GM18517 (cell line): ENCODE results near the gene TEAD3.
"Not testable (repeated sequence)": the region's sequence is repeated elsewhere in the genome, so short reads cannot be mapped to it uniquely, and the experiment has no call there.

Experiments
- ATAC-seq: cut with Tn5 transposase; IDR thresholded peaks from one replicate; pipeline ENCODE4 v1.9.1; 2021; ENCODE audit warnings: mild to moderate bottlenecking, moderate library complexity; ENCODE audit not compliant: unreplicated experiment

TEAD3 gene

GRCh38 chr6:35452183-35453090 lies 44.4 kb downstream of the TEAD3 start, which contains the start of gene FANCE:
TSS of gene FANCE (plus strand) at chr6:35452338. CDS start at chr6:35452546, 208 bp downstream.
- ATAC-seq = peak; percentile 87

DNA sequence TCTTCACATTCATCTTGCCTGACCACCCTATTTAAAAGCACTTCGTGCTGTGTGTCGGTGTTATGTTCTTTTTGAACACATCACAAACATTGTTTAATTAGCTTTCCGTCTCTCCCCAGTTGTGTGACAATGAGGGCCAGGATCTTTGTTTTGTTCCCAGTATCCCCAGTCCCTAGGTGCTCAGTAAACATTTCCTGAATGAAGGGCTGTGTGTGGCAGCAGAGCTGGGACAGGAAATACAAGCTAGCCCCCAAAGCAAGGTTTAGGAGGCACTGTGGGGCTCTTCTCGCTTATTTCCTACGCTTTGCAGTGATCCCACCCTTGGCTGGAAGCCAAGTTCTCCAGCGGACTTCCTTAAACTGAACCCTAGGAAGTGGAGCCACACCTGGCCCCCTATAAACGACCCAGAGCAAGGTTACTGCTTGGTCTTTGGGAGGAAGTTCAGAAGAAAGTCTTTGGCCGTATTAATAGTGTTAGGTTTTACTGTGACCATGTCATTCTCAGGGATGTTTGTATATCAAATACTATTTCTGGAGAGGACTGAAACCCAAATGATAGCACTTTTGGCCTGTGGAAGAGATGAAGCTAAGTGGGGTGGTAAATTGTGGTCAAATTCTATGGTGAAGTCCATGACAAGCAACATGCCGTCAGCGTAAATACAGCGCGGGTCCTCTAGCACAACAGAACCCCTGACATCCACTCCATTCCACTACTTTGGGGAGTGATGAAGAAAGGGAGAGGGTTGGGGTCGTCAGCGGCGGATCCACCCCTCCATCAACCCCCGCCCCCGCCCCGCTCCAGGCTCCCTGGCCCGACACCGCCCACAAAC lies 45.3 kb downstream of the TEAD3 start:
- no peak for ATAC-seq

GRCh38 chr6:35449287-35449881 lies 47.5 kb downstream of the TEAD3 start:
- no peak for ATAC-seq

- no peak for ATAC-seq
These were observed 48.7 kb downstream of the TEAD3 start for GRCh38 chr6:35448191-35448590.

DNA sequence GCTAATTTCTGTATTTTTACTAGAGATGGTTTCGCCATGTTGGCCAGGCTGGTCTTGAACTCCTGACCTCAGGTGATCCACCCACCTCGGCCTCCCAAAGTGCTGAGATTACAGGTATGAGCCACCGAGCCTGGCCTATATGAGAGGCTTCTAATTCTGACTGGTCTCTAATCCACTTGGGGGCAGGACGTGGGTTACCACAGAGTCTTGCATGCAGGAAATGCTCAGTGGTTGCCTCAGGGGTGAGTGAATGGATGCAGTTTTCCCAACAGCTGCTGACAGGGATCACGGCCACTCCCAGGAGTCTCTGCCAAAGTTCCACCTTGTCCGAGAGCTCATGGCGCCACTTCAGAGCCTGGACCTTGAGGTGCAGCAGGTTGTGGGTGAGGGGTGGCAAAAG lies 51.2 kb downstream of the TEAD3 start:
- no peak for ATAC-seq

DNA sequence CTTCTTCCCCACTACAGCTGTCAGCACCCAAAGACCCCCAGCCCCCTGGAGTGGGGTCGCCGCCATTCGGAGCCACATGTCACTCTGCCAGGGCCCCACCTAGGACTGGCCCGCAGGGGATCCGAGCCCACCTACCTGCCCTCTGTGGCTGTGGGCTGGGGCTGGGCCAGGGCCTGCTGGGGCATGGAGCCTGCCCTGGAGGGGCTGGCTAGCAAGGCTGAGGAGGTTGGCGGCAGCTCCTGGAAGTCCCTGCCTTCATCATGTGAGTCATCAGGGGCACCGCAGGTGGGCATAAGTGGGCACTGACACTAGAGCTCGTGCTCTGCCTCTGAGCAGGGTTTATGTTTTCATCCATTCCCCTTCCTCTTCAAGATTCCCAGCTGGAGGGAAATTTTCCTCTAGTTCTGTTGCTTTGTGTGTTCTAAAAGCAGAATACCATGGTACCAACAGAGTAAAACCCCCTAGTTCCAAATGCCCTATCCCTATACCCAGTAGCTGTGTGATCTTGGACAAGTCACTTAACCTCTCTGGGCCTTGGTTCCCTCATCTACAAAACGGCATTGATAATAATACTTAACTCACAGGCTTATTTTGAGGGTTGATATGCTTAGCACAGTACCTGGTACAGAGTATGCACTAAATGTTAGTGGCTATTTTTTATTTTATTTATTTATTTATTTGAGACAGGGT lies 53.4 kb downstream of the TEAD3 start:
- ATAC-seq = no peak

- no peak for ATAC-seq
These were observed 54.2 kb downstream of the TEAD3 start for GRCh38 chr6:35442693-35443092.

GRCh38 chr6:35441642-35442041 lies 55.2 kb downstream of the TEAD3 start:
- no peak for ATAC-seq

- no peak for ATAC-seq
These were observed 55.7 kb downstream of the TEAD3 start for GRCh38 chr6:35441205-35441604.

GRCh38 chr6:35439308-35439707 lies 57.6 kb downstream of the TEAD3 start:
- no peak for ATAC-seq

- not testable (repeated sequence) for ATAC-seq
These were observed 58.4 kb downstream of the TEAD3 start for GRCh38 chr6:35438378-35439065.

- no peak for ATAC-seq
These were observed 60.6 kb downstream of the TEAD3 start for GRCh38 chr6:35436071-35436857.

DNA sequence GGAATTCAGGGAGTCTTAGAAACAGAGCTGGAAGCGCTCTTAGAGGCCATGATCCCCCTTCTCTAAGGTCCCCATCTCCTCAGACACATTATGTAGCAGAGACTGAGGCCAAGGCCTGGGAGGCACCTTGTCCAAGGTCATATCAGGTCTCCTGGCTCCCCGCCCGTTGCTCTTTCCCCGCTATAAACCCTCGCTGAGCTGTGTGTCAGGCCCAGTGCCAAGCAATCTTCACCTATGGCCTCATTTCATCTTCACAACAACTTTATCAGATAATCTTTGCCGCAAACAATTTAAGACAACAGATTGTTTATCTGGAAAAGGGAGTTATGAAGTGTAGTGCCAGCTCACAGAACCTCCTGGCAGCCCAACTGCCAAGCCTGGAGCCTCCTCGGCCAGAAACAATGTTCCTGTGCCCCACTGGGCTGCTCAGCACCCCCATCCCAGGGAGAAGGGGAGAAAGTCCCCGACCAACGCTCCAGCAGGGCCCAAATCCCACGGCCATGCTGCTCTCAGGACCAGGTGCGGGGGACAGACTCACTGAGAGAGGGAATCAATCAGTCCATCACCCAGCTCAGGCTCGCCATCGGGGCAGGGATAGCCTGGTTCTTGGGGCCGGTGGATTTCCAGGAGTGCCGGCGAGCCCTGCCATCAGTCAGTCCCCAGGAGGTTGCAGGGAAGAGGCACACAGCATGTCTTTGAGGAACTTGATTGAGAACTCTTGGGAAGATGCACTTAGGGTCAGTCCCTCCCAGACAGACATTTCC lies 61.6 kb downstream of the TEAD3 start:
- no peak for ATAC-seq

DNA sequence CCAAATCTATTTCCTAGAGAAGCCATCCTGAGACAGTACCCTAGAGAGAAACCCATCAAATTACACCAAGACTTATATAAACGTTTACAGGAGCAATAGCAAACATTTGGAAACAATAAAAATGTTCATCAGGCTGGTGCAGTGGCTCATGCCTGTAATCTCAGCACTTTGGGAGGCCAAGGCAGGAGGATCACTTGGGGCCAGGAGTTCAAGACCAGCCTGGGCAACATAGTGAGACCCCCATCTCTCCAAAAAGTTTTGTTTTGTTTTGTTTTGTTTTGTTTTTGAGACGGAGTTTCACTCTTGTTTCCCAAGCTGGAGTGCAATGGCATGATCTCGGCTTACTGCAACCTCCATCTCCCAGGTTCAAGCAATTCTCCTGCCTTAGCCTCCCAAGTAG lies 64.2 kb downstream of the TEAD3 start:
- ATAC-seq = not testable (repeated sequence)

- ATAC-seq = no peak
These were observed 64.6 kb downstream of the TEAD3 start for GRCh38 chr6:35432291-35432690.

DNA sequence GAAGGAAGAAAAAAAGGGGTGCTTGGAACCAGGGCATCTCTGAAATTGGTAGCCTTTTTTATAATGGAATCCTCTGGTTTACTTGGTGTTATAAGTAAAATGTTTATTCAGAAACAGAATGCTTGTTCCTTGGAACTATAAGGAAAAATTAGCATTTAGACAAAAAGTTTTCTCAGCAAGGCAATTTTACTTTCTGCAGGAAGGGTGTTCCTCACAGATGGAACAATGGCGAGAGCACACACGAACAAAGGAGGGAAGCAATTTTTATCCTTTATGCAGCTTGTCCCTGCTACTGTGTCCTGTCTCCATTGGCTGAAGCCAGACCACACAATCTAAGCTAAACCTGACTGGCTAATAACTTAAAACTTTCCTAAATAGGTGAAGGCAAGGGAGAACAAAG lies 67.4 kb downstream of the TEAD3 start:
- no peak for ATAC-seq

DNA sequence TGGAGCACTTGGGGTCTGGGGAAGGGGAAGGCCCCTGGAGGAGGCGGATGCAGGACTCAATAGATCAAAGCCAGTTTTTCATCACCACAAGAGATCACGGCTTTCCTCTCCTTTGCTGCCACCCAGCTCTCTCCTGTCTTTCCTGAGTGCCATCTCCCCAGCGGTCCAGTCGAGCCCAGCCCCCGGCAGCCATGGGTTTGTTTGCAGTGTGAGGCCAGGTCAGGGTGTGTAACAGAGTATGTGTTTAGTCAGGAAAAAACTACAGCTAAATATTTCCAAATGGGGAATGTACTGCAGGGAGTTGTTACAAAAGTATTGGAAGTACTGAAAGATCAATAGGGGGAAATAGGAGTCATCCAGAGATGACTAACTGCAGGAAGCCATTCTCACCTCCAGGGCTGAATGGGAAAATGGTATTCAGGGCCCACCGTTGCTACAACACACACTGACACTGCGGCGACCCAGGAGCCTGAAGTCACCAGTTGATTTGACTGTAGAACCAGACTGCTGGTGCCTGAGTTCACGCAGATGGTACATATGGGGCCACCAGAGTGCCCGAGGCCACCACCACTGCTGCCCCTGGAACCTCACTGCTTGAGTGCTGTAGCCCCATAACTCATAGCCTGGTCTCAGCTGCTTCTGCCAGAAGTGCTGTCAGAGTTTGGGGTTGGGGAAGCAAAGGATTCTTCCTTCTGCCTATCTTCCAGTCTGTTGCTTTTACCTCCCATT lies 68.3 kb downstream of the TEAD3 start:
- no peak for ATAC-seq

- ATAC-seq = no peak
These were observed 69.0 kb downstream of the TEAD3 start for GRCh38 chr6:35427851-35428321.
